Measurements from ENCODE around the gene UCN3. TPM values are rescaled to one million over a fixed set of nuclear protein-coding genes. Genes with fewer than 3 reads are reported as not detected.

Gene UCN3
- total RNA-seq, result not detected in 2 replicates

GRCh38 chr10:5364890-5365338, at the start of gene UCN3:
Gene UCN3, plus strand, starts transcription at chr10:5364966. Its CDS starts 8,755 bp downstream, at chr10:5373721.

GRCh38 chr10:5404208-5405041, 39.7 kb downstream of the UCN3 start, which contains the start of gene TUBAL3:
Gene TUBAL3, minus strand, starts transcription at chr10:5404828. Its CDS starts 36 bp downstream, at chr10:5404792.

GRCh38 chr10:5412277-5412941, 47.6 kb downstream of the UCN3 start, which contains the start of gene NET1:
Gene NET1, plus strand, starts transcription at chr10:5412557. Its CDS starts 136 bp downstream, at chr10:5412693.

Other genes starting within 250 kb of the UCN3 start
- not detected in 2 replicates for gene AKR1C8, start 179.8 kb upstream of the UCN3 start, total RNA-seq
- not detected in 2 replicates for gene AKR1C4, start 168.1 kb upstream of the UCN3 start, total RNA-seq
- gene TUBAL3, start 39.9 kb downstream of the UCN3 start, total RNA-seq, result not detected in 2 replicates
- gene NET1, start 47.6 kb downstream of the UCN3 start, total RNA-seq, result 16.9 and 28.8 TPM in 2 replicates
- 0.17 TPM in 1 of 2 replicates, not detected in the other for gene CALML5, start 134.6 kb downstream of the UCN3 start, total RNA-seq
- not detected in 2 replicates for gene CALML3, start 160.0 kb downstream of the UCN3 start, total RNA-seq

Measured in bronchial smooth muscle cell (primary cell).